ENCODE measurements around the gene BARHL2.
A peak's percentile ranks its signal among the peaks of the same experiment; 100 is the strongest.

The BARHL2 gene

DNA sequence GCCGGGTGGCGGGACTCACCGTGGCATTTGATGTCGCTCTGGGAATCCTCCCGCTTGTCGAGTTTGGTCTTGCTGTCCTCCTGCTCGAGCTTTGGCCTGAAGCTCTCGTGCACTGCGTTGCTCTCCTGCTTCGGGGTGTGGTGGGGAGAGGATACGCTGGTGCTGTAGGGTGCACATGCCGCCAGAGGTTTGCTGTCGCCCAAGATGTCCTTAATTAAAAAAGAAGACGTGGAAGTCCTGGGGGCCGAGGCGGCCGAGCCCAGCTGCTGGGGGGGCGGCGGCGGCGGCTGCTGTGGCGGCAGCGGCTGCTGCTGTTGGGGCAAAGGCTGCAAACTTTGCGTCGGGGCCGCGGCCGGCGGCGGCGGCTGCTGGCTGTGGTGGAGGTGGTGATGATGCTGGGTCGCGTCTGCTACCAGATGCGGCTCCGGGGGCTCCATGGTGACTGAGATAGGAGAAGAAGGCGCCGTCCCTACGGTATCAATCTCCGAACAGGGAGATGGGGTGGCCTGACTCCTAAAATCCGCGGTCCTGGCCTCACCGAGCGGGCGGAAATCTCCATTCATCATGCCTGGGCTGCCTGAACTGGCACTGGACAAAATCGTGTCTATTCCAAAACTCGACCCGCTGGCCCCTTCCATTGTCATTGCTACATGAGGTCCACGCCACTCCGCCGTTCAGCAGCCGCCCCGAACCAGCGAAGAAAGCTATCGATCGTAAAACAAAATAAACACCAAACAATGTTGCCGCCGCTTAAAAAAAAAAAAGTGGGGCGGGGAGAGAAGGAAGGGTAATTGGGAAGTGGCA is at the start of gene BARHL2:
BARHL2 (minus strand) TSS at position 751 of the 804 bp plus-strand sequence; CDS start at position 644, 107 bp downstream.
- no peak within 1 kb of the TSS for H3K4me2 ChIP-seq
- TF ChIP-seq Cebpa-rat (IDR thresholded peaks at IDR 0.05) = no peak
- H3K4me3 ChIP-seq = no peak within 1 kb of the TSS
- peaks cover 44 to 79% (median 52%) of the 10 kb centered on the region in 11 experiments for H3K9me3 ChIP-seq (replicated peaks in 1 of 11)
- H4K20me1 ChIP-seq = peaks cover 0 to 13% (median 0%) of the 10 kb centered on the region in 11 experiments; a peak in 4 of 22 replicates
- no peaks in the 10 kb centered on the region for H3K4me1 ChIP-seq
- H3K27me3 ChIP-seq = peaks cover 87 to 100% (median 99%) of the 10 kb centered on the region in 11 experiments
- no peak within 1 kb of the TSS for H3K27ac ChIP-seq
- no peak within 1 kb of the TSS for H3K9ac ChIP-seq
- H3K36me3 ChIP-seq = no peaks in the 10 kb centered on the region; a peak in 2 of 22 replicates

DNA sequence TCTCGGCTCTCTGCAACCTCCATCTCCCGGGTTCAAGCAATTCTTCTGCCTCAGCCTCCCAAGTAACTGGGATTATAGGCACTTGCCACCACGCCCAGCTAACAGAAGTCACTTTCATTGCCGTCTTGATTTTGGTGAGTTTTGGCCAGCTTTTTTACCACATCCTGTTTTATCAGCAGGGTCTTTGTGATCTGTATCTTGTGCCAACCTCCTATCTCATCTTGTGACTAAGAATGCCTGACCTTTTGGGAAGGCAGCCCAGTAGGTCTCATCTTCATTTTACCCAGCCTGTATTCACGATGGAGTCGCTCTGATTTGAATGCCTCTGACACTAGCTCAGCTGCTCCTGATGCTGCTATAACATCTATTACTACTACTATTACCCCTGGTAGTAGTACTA is 46.8 kb upstream of the BARHL2 start:
- H3K9ac ChIP-seq = no peak overlapping the region
- no peak for TF ChIP-seq Cebpa-rat (IDR thresholded peaks at IDR 0.05)
- H3K4me1 ChIP-seq = peaks cover 0 to 28% (median 7%) of the 10 kb centered on the region in 10 experiments; a peak in 10 of 20 replicates
- H3K4me3 ChIP-seq = no peak overlapping the region
- no peaks in the 10 kb centered on the region for H4K20me1 ChIP-seq
- no peak overlapping the region for H3K27ac ChIP-seq
- no peaks in the 10 kb centered on the region for H3K36me3 ChIP-seq
- H3K27me3 ChIP-seq = no peaks in the 10 kb centered on the region
- H3K9me3 ChIP-seq (replicated peaks in 1 of 11) = no peaks in the 10 kb centered on the region
- H3K4me2 ChIP-seq = peak overlapping the region in 4 of 11 experiments; percentile 4 to 35 (median 18); a peak in 7 of 22 replicates

DNA sequence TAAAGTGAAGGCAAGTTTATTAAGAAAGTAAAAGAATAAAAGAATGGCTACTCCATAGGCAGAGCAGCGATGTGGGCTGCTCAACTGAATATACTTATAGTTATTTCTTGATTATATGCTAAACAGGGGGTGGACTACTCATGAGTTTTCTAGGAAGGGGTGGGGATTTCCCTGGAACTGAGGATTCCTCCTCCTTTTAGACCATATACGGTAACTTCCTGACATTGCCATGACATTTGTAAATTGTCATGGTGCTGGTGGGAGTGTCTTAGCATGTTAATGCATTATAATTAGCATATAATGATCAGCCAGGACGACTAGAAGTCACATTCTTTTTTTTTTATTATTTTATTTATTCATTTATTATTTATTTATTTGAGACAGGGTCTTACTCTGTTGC is 46.4 kb upstream of the BARHL2 start:
- H3K9me3 ChIP-seq (replicated peaks in 1 of 11) = no peaks in the 10 kb centered on the region
- no peaks in the 10 kb centered on the region for H3K36me3 ChIP-seq
- no peak for TF ChIP-seq Cebpa-rat (IDR thresholded peaks at IDR 0.05)
- H3K4me1 ChIP-seq = peaks cover 0 to 25% (median 7%) of the 10 kb centered on the region in 10 experiments; a peak in 10 of 20 replicates
- no peaks in the 10 kb centered on the region for H3K27me3 ChIP-seq
- no peak overlapping the region for H3K27ac ChIP-seq
- no peaks in the 10 kb centered on the region for H4K20me1 ChIP-seq
- no peak overlapping the region for H3K4me3 ChIP-seq
- H3K4me2 ChIP-seq = peak overlapping the region in 5 of 11 experiments; percentile 1 to 35 (median 16); a peak in 7 of 22 replicates
- H3K9ac ChIP-seq = no peak overlapping the region

DNA sequence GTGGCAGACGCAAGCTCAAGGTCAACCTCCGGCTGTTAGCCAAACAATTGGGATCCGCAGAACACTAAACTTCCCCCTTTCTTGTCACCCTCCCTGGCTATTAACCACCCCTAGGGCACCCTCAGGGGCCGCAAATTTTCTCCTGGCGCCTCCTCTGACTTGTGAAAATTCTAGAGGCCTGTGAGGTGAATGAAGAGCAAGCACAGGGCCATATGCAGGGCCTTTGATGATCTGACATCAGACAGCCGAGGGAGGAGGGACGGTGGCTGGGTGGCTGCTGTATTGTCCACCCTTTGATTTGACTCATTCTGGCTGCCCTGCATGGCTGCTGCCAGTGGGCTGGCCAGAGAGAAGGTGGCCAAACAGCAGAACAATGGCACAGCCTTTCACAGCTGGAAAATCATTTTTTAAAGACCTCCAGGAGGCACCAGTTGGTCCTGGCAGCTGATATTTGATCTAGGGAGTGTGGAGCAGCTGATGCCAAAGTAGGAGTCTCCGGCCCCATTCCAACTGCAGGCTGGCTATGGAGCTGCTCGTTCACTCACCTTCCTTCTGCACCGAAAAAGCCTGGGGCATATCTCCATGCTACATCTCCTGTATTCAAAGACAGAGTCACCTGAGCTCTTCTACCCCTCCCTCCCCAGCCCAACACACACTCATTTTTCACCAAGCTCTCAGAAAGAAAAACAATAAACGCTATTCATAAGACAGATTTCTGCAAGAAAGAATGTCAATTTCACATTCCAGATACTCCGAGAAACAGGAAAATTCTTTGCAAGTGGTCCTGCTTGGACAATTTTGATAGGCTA is 44.9 kb upstream of the BARHL2 start:
- Histone ChIP-seq H3K4me2 (no peak overlapping the region), H3K4me3 (no peak overlapping the region), H3K27me3 (no peaks in the 10 kb centered on the region), H3K9ac (no peak overlapping the region), H3K4me1 (peaks cover 0 to 16% (median 7%) of the 10 kb centered on the region in 10 experiments; a peak in 10 of 20 replicates), H4K20me1 (no peaks in the 10 kb centered on the region), H3K27ac (no peak overlapping the region), H3K36me3 (no peaks in the 10 kb centered on the region), H3K9me3 (replicated peaks in 1 of 11) (no peaks in the 10 kb centered on the region)
- TF ChIP-seq Cebpa-rat (IDR thresholded peaks at IDR 0.05) = no peak

DNA sequence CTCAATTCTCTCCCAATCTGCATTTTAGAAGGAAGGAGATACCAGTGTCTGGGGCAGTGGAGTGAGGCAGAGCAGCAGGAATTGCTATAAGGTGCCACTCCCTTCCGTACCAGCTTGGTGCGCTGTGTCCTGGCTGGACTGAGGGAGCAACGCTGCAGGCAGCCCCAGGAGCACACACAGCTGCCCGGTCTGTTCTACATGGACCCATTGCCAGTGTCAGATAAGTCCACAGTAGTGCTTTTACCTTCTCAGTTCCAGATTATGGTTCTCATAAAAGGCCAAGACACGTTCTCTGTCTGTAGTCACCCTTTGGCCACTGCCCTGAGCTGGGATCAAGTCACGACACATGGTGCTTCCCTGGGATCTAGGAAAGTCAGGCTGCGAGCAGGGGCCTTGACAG is 44.1 kb upstream of the BARHL2 start:
- Histone ChIP-seq H3K27me3 (no peaks in the 10 kb centered on the region), H3K4me2 (no peak overlapping the region), H3K27ac (no peak overlapping the region), H3K9ac (no peak overlapping the region), H3K9me3 (replicated peaks in 1 of 11) (no peaks in the 10 kb centered on the region), H3K4me1 (peaks cover 0 to 16% (median 7%) of the 10 kb centered on the region in 10 experiments; a peak in 10 of 20 replicates), H4K20me1 (no peaks in the 10 kb centered on the region), H3K36me3 (no peaks in the 10 kb centered on the region), H3K4me3 (no peak overlapping the region)
- TF ChIP-seq Cebpa-rat (IDR thresholded peaks at IDR 0.05) = no peak

DNA sequence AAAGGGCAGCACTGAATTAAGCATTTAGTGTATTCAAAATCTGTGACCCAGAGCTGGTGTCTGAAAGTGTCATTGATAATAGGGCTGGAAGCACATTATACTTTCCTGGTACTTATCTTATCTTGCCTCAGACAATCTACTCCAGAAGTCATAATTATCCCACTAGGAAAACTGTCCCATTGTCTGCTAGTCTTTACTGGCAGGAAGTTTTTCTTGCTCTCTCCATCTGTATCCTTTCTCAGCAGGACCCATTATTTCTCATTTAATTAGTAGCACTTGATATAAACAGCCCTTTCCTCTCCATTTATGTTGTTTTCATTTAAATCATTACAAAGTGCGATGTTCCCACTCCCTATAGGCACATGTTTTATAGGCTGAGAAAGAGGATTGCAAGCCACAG is 36.5 kb upstream of the BARHL2 start:
- no peak for TF ChIP-seq Cebpa-rat (IDR thresholded peaks at IDR 0.05)
- H3K9me3 ChIP-seq (replicated peaks in 1 of 11) = no peaks in the 10 kb centered on the region
- no peak overlapping the region for H3K9ac ChIP-seq
- H4K20me1 ChIP-seq = no peaks in the 10 kb centered on the region
- no peak overlapping the region for H3K4me3 ChIP-seq
- H3K4me1 ChIP-seq = no peaks in the 10 kb centered on the region
- no peaks in the 10 kb centered on the region for H3K27me3 ChIP-seq
- H3K36me3 ChIP-seq = no peaks in the 10 kb centered on the region
- no peak overlapping the region for H3K4me2 ChIP-seq
- H3K27ac ChIP-seq = no peak overlapping the region

DNA sequence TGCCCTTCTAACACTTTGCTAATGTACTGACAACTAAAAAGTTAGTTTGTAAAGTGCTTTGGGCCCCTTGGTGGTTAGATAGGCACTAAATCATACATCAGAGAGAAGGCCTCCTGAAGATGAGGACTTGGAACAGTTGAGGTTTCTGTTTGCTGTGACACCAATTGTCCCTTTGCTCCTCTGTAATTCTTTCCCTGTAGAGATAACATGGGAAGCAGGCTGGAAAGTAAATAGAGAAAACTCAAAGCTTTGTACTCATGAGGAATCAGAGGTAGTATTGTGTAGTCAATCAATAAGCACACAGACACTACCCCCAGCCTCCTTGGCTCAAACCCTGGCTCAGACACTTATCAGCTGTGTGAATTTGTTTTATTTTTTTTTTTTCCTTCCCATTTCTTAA is 31.6 kb upstream of the BARHL2 start:
- Histone ChIP-seq H3K4me1 (no peaks in the 10 kb centered on the region), H3K27me3 (no peaks in the 10 kb centered on the region), H3K9ac (no peak overlapping the region), H4K20me1 (no peaks in the 10 kb centered on the region), H3K9me3 (replicated peaks in 1 of 11) (no peaks in the 10 kb centered on the region), H3K4me3 (no peak overlapping the region), H3K36me3 (no peaks in the 10 kb centered on the region), H3K27ac (no peak overlapping the region), H3K4me2 (no peak overlapping the region)
- TF ChIP-seq Cebpa-rat (IDR thresholded peaks at IDR 0.05) = no peak

DNA sequence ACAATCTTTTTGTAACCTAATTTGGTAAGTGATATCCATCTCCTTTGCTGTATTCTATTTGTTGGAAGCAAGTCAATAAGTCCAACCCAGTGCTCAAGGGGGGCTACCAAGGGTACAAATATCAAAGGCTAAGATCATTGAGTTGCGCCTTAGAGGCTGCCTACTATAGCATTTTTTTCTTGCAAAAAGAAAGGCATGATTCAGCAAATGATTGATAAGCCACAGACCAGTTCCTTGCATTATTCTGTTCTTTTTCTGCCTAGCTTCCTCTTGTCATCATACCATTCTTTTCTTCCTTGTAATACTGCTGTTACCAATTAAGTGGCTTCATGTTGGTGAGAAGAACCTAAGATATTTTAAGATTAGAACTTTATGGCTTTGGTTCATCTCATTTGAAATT is 29.8 kb upstream of the BARHL2 start:
- Histone ChIP-seq H3K9me3 (replicated peaks in 1 of 11) (no peaks in the 10 kb centered on the region), H3K27me3 (no peaks in the 10 kb centered on the region)

DNA sequence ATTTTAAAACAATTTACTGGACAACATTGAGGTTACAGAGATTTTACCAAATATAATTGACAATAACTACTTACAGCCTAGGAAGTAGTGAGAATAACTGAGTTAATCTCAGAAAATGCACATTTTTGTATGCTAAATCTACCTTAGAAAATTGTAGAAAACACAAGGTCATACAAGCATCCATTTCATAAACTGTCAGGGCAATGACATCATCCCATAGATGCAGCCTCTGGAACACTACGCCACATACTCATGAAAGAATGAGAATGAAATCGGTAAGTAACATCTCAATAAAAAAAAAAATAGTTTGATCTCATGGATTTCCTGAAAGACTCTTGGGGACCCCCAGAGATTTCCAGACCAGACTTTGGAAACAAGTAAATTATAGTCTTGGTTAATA is 28.9 kb upstream of the BARHL2 start:
- no peak overlapping the region for H3K9ac ChIP-seq
- H3K4me3 ChIP-seq = no peak overlapping the region
- no peaks in the 10 kb centered on the region for H4K20me1 ChIP-seq
- TF ChIP-seq Cebpa-rat (IDR thresholded peaks at IDR 0.05) = no peak
- H3K9me3 ChIP-seq (replicated peaks in 1 of 11) = no peaks in the 10 kb centered on the region
- H3K4me1 ChIP-seq = no peaks in the 10 kb centered on the region
- no peak overlapping the region for H3K27ac ChIP-seq
- H3K36me3 ChIP-seq = no peaks in the 10 kb centered on the region
- no peak overlapping the region for H3K4me2 ChIP-seq
- H3K27me3 ChIP-seq = no peaks in the 10 kb centered on the region

More for the DNA sequence above, 29.8 kb upstream of the BARHL2 start:
- H3K27ac ChIP-seq = no peak overlapping the region
- no peaks in the 10 kb centered on the region for H3K36me3 ChIP-seq
- H3K9ac ChIP-seq = no peak overlapping the region
- no peak overlapping the region for H3K4me2 ChIP-seq
- H3K4me3 ChIP-seq = no peak overlapping the region
- no peaks in the 10 kb centered on the region for H3K4me1 ChIP-seq
- no peaks in the 10 kb centered on the region for H4K20me1 ChIP-seq
- no peak for TF ChIP-seq Cebpa-rat (IDR thresholded peaks at IDR 0.05)
